ENCODE results near the gene MCF2L. TPM values are rescaled to one million over a fixed set of nuclear protein-coding genes. Genes with fewer than 3 reads are reported as not detected.
"Not testable (repeated sequence)": the region's sequence is repeated elsewhere in the genome, so short reads cannot be mapped to it uniquely, and the experiment has no call there.

Gene MCF2L
- total RNA-seq, 2 donors from 2014 or later: 0.56 to 0.74 TPM

GRCh38 chr13:113093580-113094409, 124.8 kb downstream of the MCF2L start:
- Mint-ChIP-seq H3K27me3 (no peaks in the 10 kb centered on the region), H3K27ac (no peak overlapping the region), H3K4me3 (no peak overlapping the region), H3K4me1 (ENCODE audit: low read depth in 2 of 2) (no peaks in the 10 kb centered on the region), H3K9me3 (no peaks in the 10 kb centered on the region), H3K36me3 (no peaks in the 10 kb centered on the region)
- ATAC-seq (peak in 1 of 2 donors; percentile 26), DNase-seq (ENCODE audit: low spot score) (no peak)

GRCh38 chr13:113094410-113094800, 125.4 kb downstream of the MCF2L start:
- DNase-seq (ENCODE audit: low spot score) (no peak), ATAC-seq (no peak)
- no peaks in the 10 kb centered on the region for H3K36me3 Mint-ChIP-seq
- no peaks in the 10 kb centered on the region for H3K27me3 Mint-ChIP-seq
- H3K4me1 Mint-ChIP-seq (ENCODE audit: low read depth in 2 of 2): no peaks in the 10 kb centered on the region
- no peaks in the 10 kb centered on the region for H3K9me3 Mint-ChIP-seq
- H3K4me3 Mint-ChIP-seq: no peak overlapping the region
- H3K27ac Mint-ChIP-seq: no peak overlapping the region

- ATAC-seq (no peak), DNase-seq (ENCODE audit: low spot score) (no peak)
- Mint-ChIP-seq H3K4me1 (ENCODE audit: low read depth in 2 of 2) (no peaks in the 10 kb centered on the region), H3K36me3 (no peaks in the 10 kb centered on the region), H3K9me3 (no peaks in the 10 kb centered on the region), H3K27ac (no peak overlapping the region), H3K4me3 (no peak overlapping the region), H3K27me3 (no peaks in the 10 kb centered on the region)
These were observed 126.4 kb downstream of the MCF2L start for GRCh38 chr13:113095146-113096051.

- no peak overlapping the region for H3K4me3 Mint-ChIP-seq
- ATAC-seq (peak in 1 of 2 donors; percentile 29), DNase-seq (ENCODE audit: low spot score) (no peak)
- no peaks in the 10 kb centered on the region for H3K36me3 Mint-ChIP-seq
- no peaks in the 10 kb centered on the region for H3K27me3 Mint-ChIP-seq
- no peak overlapping the region for H3K27ac Mint-ChIP-seq
- H3K4me1 Mint-ChIP-seq (ENCODE audit: low read depth in 2 of 2): no peaks in the 10 kb centered on the region
- no peaks in the 10 kb centered on the region for H3K9me3 Mint-ChIP-seq
These were observed 127.2 kb downstream of the MCF2L start for GRCh38 chr13:113096052-113096744.

- no peaks in the 10 kb centered on the region for H3K36me3 Mint-ChIP-seq
- ATAC-seq: peak in 1 of 2 donors; percentile 42
- DNase-seq (ENCODE audit: low spot score): no peak
- H3K27ac Mint-ChIP-seq: no peak overlapping the region
- no peaks in the 10 kb centered on the region for H3K9me3 Mint-ChIP-seq
- H3K27me3 Mint-ChIP-seq: no peaks in the 10 kb centered on the region
- H3K4me1 Mint-ChIP-seq (ENCODE audit: low read depth in 2 of 2): no peaks in the 10 kb centered on the region
- H3K4me3 Mint-ChIP-seq: no peak overlapping the region
These were observed 127.8 kb downstream of the MCF2L start for GRCh38 chr13:113096745-113097305.

- Mint-ChIP-seq H3K27me3 (no peaks in the 10 kb centered on the region), H3K36me3 (no peaks in the 10 kb centered on the region), H3K4me1 (ENCODE audit: low read depth in 2 of 2) (no peaks in the 10 kb centered on the region), H3K4me3 (no peak overlapping the region), H3K9me3 (no peaks in the 10 kb centered on the region), H3K27ac (no peak overlapping the region)
- no peak for DNase-seq (ENCODE audit: low spot score)
- no peak for ATAC-seq
These were observed 128.6 kb downstream of the MCF2L start for GRCh38 chr13:113097651-113098050.

GRCh38 chr13:113098162-113098732, 129.2 kb downstream of the MCF2L start:
- no peak for ATAC-seq
- no peaks in the 10 kb centered on the region for H3K4me1 Mint-ChIP-seq (ENCODE audit: low read depth in 2 of 2)
- H3K36me3 Mint-ChIP-seq: no peaks in the 10 kb centered on the region
- H3K4me3 Mint-ChIP-seq: no peak overlapping the region
- H3K27me3 Mint-ChIP-seq: no peaks in the 10 kb centered on the region
- DNase-seq (ENCODE audit: low spot score): no peak
- H3K27ac Mint-ChIP-seq: no peak overlapping the region
- H3K9me3 Mint-ChIP-seq: no peaks in the 10 kb centered on the region

- H3K36me3 Mint-ChIP-seq: no peaks in the 10 kb centered on the region
- no peaks in the 10 kb centered on the region for H3K4me1 Mint-ChIP-seq (ENCODE audit: low read depth in 2 of 2)
- H3K27me3 Mint-ChIP-seq: no peaks in the 10 kb centered on the region
- ATAC-seq (no peak), DNase-seq (ENCODE audit: low spot score) (no peak)
- H3K27ac Mint-ChIP-seq: no peak overlapping the region
- no peaks in the 10 kb centered on the region for H3K9me3 Mint-ChIP-seq
- no peak overlapping the region for H3K4me3 Mint-ChIP-seq
These were observed 130.1 kb downstream of the MCF2L start for GRCh38 chr13:113099142-113099541.

- H3K4me1 Mint-ChIP-seq (ENCODE audit: low read depth in 2 of 2); H3K27ac Mint-ChIP-seq; H3K27me3 Mint-ChIP-seq; DNase-seq (ENCODE audit: low spot score); H3K36me3 Mint-ChIP-seq; H3K9me3 Mint-ChIP-seq; H3K4me3 Mint-ChIP-seq; ATAC-seq: not testable (repeated sequence)
These were observed 133.3 kb downstream of the MCF2L start for GRCh38 chr13:113102302-113102701.

- Mint-ChIP-seq H3K4me3 (no peak overlapping the region), H3K9me3 (no peaks in the 10 kb centered on the region), H3K27me3 (no peaks in the 10 kb centered on the region), H3K4me1 (ENCODE audit: low read depth in 2 of 2) (no peaks in the 10 kb centered on the region), H3K27ac (no peak overlapping the region), H3K36me3 (no peaks in the 10 kb centered on the region)
- DNase-seq (ENCODE audit: low spot score): no peak
- ATAC-seq: peak in 1 of 2 donors; percentile 32
These were observed 133.7 kb downstream of the MCF2L start for GRCh38 chr13:113102727-113103126.

GRCh38 chr13:113103646-113104045, 134.6 kb downstream of the MCF2L start:
- H3K4me1 Mint-ChIP-seq (ENCODE audit: low read depth in 2 of 2): no peaks in the 10 kb centered on the region
- peak in 1 of 2 donors; percentile 27 for ATAC-seq
- H3K27me3 Mint-ChIP-seq: no peaks in the 10 kb centered on the region
- no peaks in the 10 kb centered on the region for H3K36me3 Mint-ChIP-seq
- no peaks in the 10 kb centered on the region for H3K9me3 Mint-ChIP-seq
- no peak overlapping the region for H3K27ac Mint-ChIP-seq
- H3K4me3 Mint-ChIP-seq: no peak overlapping the region
- DNase-seq (ENCODE audit: low spot score): no peak

GRCh38 chr13:113105032-113105920, 136.3 kb downstream of the MCF2L start, which contains the start of gene F7:
Gene F7 (plus strand): TSS chr13:113105791. CDS start chr13:113105842, 51 bp downstream.
- Mint-ChIP-seq H3K4me3 (no peak within 1 kb of the TSS), H3K27me3 (no peaks in the 10 kb centered on the region), H3K9me3 (no peaks in the 10 kb centered on the region), H3K4me1 (ENCODE audit: low read depth in 2 of 2) (no peaks in the 10 kb centered on the region), H3K36me3 (no peaks in the 10 kb centered on the region), H3K27ac (no peak within 1 kb of the TSS)
- DNase-seq (ENCODE audit: low spot score) (no peak), ATAC-seq (no peak)
